SK-N-SH (cell line): ENCODE data around the gene CPED1.

Experiments
- CTCF ChIP-seq: fragments of 200-600 bp; sonication (generic); IDR thresholded peaks from 2 replicates; pipeline ENCODE4 v1.6.1; 2017; ENCODE audit warnings: antibody characterized with exemption, mild to moderate bottlenecking, moderate library complexity
- EZH2phosphoT487 ChIP-seq: fragments of 200-600 bp; sonication (generic); IDR thresholded peaks from 2 replicates; pipeline ENCODE4 v1.6.1; 2017; ENCODE audit warnings: low read depth, mixed run types, mild to moderate bottlenecking, antibody characterized with exemption, moderate library complexity, borderline replicate concordance
- JUND ChIP-seq: IDR thresholded peaks from 2 replicates; pipeline ENCODE4 v1.4.0; 2012
- NFIC ChIP-seq: IDR thresholded peaks from 2 replicates; pipeline ENCODE4 v1.4.0; 2012; ENCODE audit warnings: borderline replicate concordance
- POLR2AphosphoS5 ChIP-seq: IDR thresholded peaks from 2 replicates; pipeline ENCODE4 v1.6.1; 2012; ENCODE audit warnings: low read depth, low read length
- TAF1 ChIP-seq: IDR thresholded peaks from 2 replicates; pipeline ENCODE4 v1.6.1; 2012; ENCODE audit warnings: low read depth, mild to moderate bottlenecking, low read length, moderate library complexity, borderline replicate concordance
- YY1 ChIP-seq: IDR thresholded peaks from 2 replicates; pipeline ENCODE4 v1.4.0; 2012; ENCODE audit warnings: low read depth, mild to moderate bottlenecking

- no peak for TF ChIP-seq YY1
- no peak for TF ChIP-seq JUND
- no peak for TF ChIP-seq CTCF
- TF ChIP-seq NFIC, result no peak
- no peak for TF ChIP-seq TAF1
- no peak for TF ChIP-seq POLR2AphosphoS5
- no peak for TF ChIP-seq EZH2phosphoT487
These were observed 82.6 kb downstream of the CPED1 start for GRCh38 chr7:121071132-121071531.
